HG03097 (cell line): Measurements from ENCODE around the gene DNAJB5.
A peak's percentile ranks its signal among the peaks of the same experiment; 100 is the strongest.
"Not testable (repeated sequence)": the region's sequence is repeated elsewhere in the genome, so short reads cannot be mapped to it uniquely, and the experiment has no call there.

Experiments
- ATAC-seq: cut with Tn5 transposase; IDR thresholded peaks from one replicate; pipeline ENCODE4 v1.9.1; 2021; ENCODE audit not compliant: unreplicated experiment, low FRiP score

DNAJB5 gene

GRCh38 chr9:34989003-34989945 is at the start of gene DNAJB5:
Gene DNAJB5 (plus strand): TSS chr9:34989745. CDS start chr9:34990631, 886 bp downstream.
- ATAC-seq = peak; percentile 89

GRCh38 chr9:34939989-34940388 is 49.6 kb upstream of the DNAJB5 start:
- not testable (repeated sequence) for ATAC-seq

- ATAC-seq = no peak
Observed at GRCh38 chr9:34948451-34948850, 41.1 kb upstream of the DNAJB5 start.

- no peak for ATAC-seq
Observed at GRCh38 chr9:34954225-34954624, 35.3 kb upstream of the DNAJB5 start.

GRCh38 chr9:34956066-34956465 is 33.5 kb upstream of the DNAJB5 start:
- ATAC-seq = not testable (repeated sequence)

- ATAC-seq = no peak
Observed at GRCh38 chr9:34956648-34957047, 32.9 kb upstream of the DNAJB5 start.

- no peak for ATAC-seq
Observed at GRCh38 chr9:34957492-34958410, 31.8 kb upstream of the DNAJB5 start, which contains the start of gene PHF24. Gene PHF24 (plus strand): TSS chr9:34958285. CDS start chr9:34971299, 13,014 bp downstream.

GRCh38 chr9:34958411-34958982 is 31.0 kb upstream of the DNAJB5 start:
- ATAC-seq = no peak

- ATAC-seq = no peak
Observed at GRCh38 chr9:34959461-34959860, 30.1 kb upstream of the DNAJB5 start.

GRCh38 chr9:34961574-34962490 is 27.7 kb upstream of the DNAJB5 start:
- no peak for ATAC-seq

GRCh38 chr9:34962546-34962945 is 27.0 kb upstream of the DNAJB5 start:
- no peak for ATAC-seq

GRCh38 chr9:34963552-34963951 is 26.0 kb upstream of the DNAJB5 start:
- ATAC-seq = no peak

- ATAC-seq = no peak
Observed at GRCh38 chr9:34964458-34964857, 25.1 kb upstream of the DNAJB5 start.

GRCh38 chr9:34971146-34971811 is 18.3 kb upstream of the DNAJB5 start:
- no peak for ATAC-seq

- no peak for ATAC-seq
Observed at GRCh38 chr9:34974664-34975063, 14.9 kb upstream of the DNAJB5 start.

- ATAC-seq = no peak
Observed at GRCh38 chr9:34976441-34976840, 13.1 kb upstream of the DNAJB5 start.

GRCh38 chr9:34976992-34977391 is 12.6 kb upstream of the DNAJB5 start:
- ATAC-seq = no peak

GRCh38 chr9:34980181-34980761 is 9.3 kb upstream of the DNAJB5 start:
- ATAC-seq = no peak

- ATAC-seq = no peak
Observed at GRCh38 chr9:34982361-34982760, 7.2 kb upstream of the DNAJB5 start.
